H1 (cell line): ENCODE data around the gene RABEP1. TPM values are rescaled to one million over a fixed set of nuclear protein-coding genes. Genes with fewer than 3 reads are reported as not detected.

Experiments used
- JUND ChIP-seq: IDR thresholded peaks from 2 replicates; pipeline ENCODE4 v1.6.1; 2011; ENCODE audit warnings: mild to moderate bottlenecking, improper control_type of control experiment, low read length
- POLR2AphosphoS5 ChIP-seq: IDR thresholded peaks from 2 replicates; pipeline ENCODE4 v1.6.1; 2011; ENCODE audit warnings: low read depth, low read length
- SP4 ChIP-seq: IDR thresholded peaks from 2 replicates; pipeline ENCODE4 v1.6.1; 2012; ENCODE audit warnings: low read length, inconsistent platforms
- polyA plus RNA-seq, 7 experiments: library from polyadenylated mRNA; depleted of rRNA in 3 of 7; stranded (reverse) in 5 of 7; unstranded in 2 of 7; fragments of >200 nt in 5 of 7; fragments of 200-250 nt in 2 of 7; gene quantifications; 1 replicate in 5 of 7; 2 replicates in 1 of 7; 4 replicates in 1 of 7; pipeline versions ENCODE4 v1.2.1 to v1.2.3, GENCODE V29; 2011 to 2013; ENCODE audit warnings: missing spikeins in 2 of 7, mixed read lengths in 2 of 7
- total RNA-seq: library from RNA; stranded (reverse); fragmentation: NEBNext Ultra II Directional; extraction: Animal tissue kit (Norgen Biotek cat#: 25700); gene quantifications from 2 replicates; pipeline ENCODE4 v1.2.1, GENCODE V29; 2021

RABEP1 gene
- total and polyA plus RNA-seq, 2 of the 8 experiments (the other 6 are each of a cell fraction or from before 2014, with no cell fraction given): 8.5 to 52.3 TPM

DNA sequence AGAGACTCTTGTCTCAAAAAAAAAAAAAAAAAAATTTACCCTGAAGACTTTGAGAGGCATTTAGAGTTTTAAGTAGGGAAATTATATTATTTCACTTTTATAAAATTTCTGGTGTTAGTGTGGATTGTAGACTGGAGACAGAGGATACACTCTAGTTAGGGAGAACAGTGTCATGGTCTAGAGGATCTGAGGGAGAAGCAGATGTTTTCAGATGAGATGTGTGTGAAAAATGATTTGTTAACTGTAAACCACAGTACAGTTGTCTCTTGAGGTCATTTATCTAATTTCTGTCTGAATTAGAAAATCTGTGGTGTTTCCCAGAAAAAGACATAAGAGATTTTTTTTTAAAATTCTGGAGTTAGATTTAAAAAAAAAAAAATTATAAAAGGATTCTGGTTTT is 82.6 kb downstream of the RABEP1 start (continued):
- TF ChIP-seq JUND (no peak), SP4 (no peak), POLR2AphosphoS5 (no peak)
